Left ventricle myocardium inferior (tissue), 1 donor: ENCODE measurements around the gene C1QTNF7. TPM values are rescaled to one million over a fixed set of nuclear protein-coding genes. Genes with fewer than 3 reads are reported as not detected.

Experiments used
- DNase-seq: peaks from one replicate; pipeline ENCODE4 v3.0.0-alpha.2; 2020
- H3K27ac ChIP-seq: fragments of 200-600 bp; replicated peaks from 2 replicates; pipeline ENCODE4 v1.8.0; 2021
- H3K27me3 ChIP-seq: fragments of 200-600 bp; 2 replicates; pipeline ENCODE4 v1.8.0; 2021; ENCODE audit warnings: low read depth
- H3K36me3 ChIP-seq: fragments of 200-600 bp; 2 replicates; pipeline ENCODE4 v1.8.0; 2021
- H3K4me1 ChIP-seq: fragments of 200-600 bp; 2 replicates; pipeline ENCODE4 v1.8.0; 2021
- H3K4me3 ChIP-seq: fragments of 200-600 bp; 2 replicates; pipeline ENCODE4 v1.8.0; 2021; ENCODE audit warnings: mild to moderate bottlenecking, moderate library complexity
- H3K9me3 ChIP-seq: fragments of 200-600 bp; replicated peaks from 2 replicates; pipeline ENCODE4 v1.8.0; 2021
- CTCF ChIP-seq: fragments of 200-600 bp; IDR thresholded peaks from 2 replicates; pipeline ENCODE4 v1.8.0; 2021; ENCODE audit warnings: antibody characterized with exemption, mild to moderate bottlenecking, borderline replicate concordance
- intact Hi-C: fragments of 100-400 bp; cut with micrococcal nuclease; formaldehyde crosslinking; loops from one replicate; pipeline ENCODE4 v1.11.0; 2022
- total RNA-seq: library from RNA; stranded (reverse); fragmentation: NEBNext Ultra II Directional; extraction: Animal tissue kit (Norgen Biotek cat#: 25700); gene quantifications from one replicate; pipeline ENCODE4 v1.2.1, GENCODE V29; 2021
- donor health status: DM: no; HTN: yes; CAD: no; lungs with severe emphysema.

The C1QTNF7 gene
- total RNA-seq, 1 donor from 2014 or later: 2.4 TPM

- Histone ChIP-seq H3K27me3 (no peaks in the 10 kb centered on the region), H3K36me3 (no peaks in the 10 kb centered on the region), H3K4me1 (peaks cover 11% of the 10 kb centered on the region), H3K27ac (no peak overlapping the region), H3K9me3 (no peaks in the 10 kb centered on the region), H3K4me3 (no peak overlapping the region)
- no peak for TF ChIP-seq CTCF
- intact Hi-C loops: no loop called here
- DNase-seq: no peak
These were observed 8.9 kb upstream of the C1QTNF7 start for GRCh38 chr4:15418956-15419355.

- Histone ChIP-seq H3K4me1 (peaks cover 4% of the 10 kb centered on the region), H3K36me3 (no peaks in the 10 kb centered on the region), H3K27ac (no peak overlapping the region), H3K9me3 (no peaks in the 10 kb centered on the region), H3K4me3 (no peak overlapping the region), H3K27me3 (no peaks in the 10 kb centered on the region)
- no peak for TF ChIP-seq CTCF
- DNase-seq: no peak
- intact Hi-C loops: no loop called here
These were observed 7.2 kb upstream of the C1QTNF7 start for GRCh38 chr4:15420642-15421041.

GRCh38 chr4:15423285-15423711 is 4.5 kb upstream of the C1QTNF7 start:
- DNase-seq: no peak
- TF ChIP-seq CTCF: no peak
- Histone ChIP-seq H3K27ac (no peak overlapping the region), H3K36me3 (no peaks in the 10 kb centered on the region), H3K9me3 (no peaks in the 10 kb centered on the region), H3K27me3 (no peaks in the 10 kb centered on the region), H3K4me3 (no peak overlapping the region), H3K4me1 (peaks cover 4% of the 10 kb centered on the region)
- intact Hi-C loops: no loop called here

- H3K4me3 ChIP-seq: no peak overlapping the region
- intact Hi-C loops: no loop called here
- H3K9me3 ChIP-seq: no peaks in the 10 kb centered on the region
- no peak overlapping the region for H3K27ac ChIP-seq
- DNase-seq: no peak
- no peaks in the 10 kb centered on the region for H3K27me3 ChIP-seq
- peaks cover 11% of the 10 kb centered on the region for H3K4me1 ChIP-seq
- no peaks in the 10 kb centered on the region for H3K36me3 ChIP-seq
- no peak for TF ChIP-seq CTCF
These were observed 2.3 kb upstream of the C1QTNF7 start for GRCh38 chr4:15425520-15425919.

GRCh38 chr4:15427161-15427560 is 672 bp upstream of the C1QTNF7 start:
- no peak for TF ChIP-seq CTCF
- H3K4me3 ChIP-seq: peak overlapping the region; percentile 5
- no peaks in the 10 kb centered on the region for H3K9me3 ChIP-seq
- intact Hi-C loops: no loop called here
- peak overlapping the region; percentile 60 for H3K27ac ChIP-seq
- no peaks in the 10 kb centered on the region for H3K27me3 ChIP-seq
- peaks cover 11% of the 10 kb centered on the region for H3K4me1 ChIP-seq
- DNase-seq: no peak
- H3K36me3 ChIP-seq: no peaks in the 10 kb centered on the region

- Histone ChIP-seq H3K4me3 (no peak overlapping the region), H3K27me3 (no peaks in the 10 kb centered on the region), H3K36me3 (no peaks in the 10 kb centered on the region), H3K9me3 (no peaks in the 10 kb centered on the region), H3K4me1 (peaks cover 11% of the 10 kb centered on the region), H3K27ac (peak overlapping the region; percentile 60)
- TF ChIP-seq CTCF: no peak
- DNase-seq: no peak
- intact Hi-C loops: no loop called here
These were observed 778 bp downstream of the C1QTNF7 start for GRCh38 chr4:15428611-15429010.
